CD4-positive, alpha-beta T cell (primary cell): ENCODE results near the gene HSDL1. TPM values are rescaled to one million over a fixed set of nuclear protein-coding genes. Genes with fewer than 3 reads are reported as not detected.

Experiments used
- ATAC-seq: fragments of 200-7000 bp; cut with Tn5 transposase; one replicate; pipeline ENCODE4 v1.10.0; 2022; ENCODE audit warnings: mild to moderate bottlenecking; ENCODE audit not compliant: poor library complexity
- CTCF ChIA-PET: fragments of 350-600 bp; sonication (Branson Sonifier 250); formaldehyde crosslinking; loops from one replicate; lab custom pipeline; 2021; ENCODE audit warnings: antibody characterized with exemption, inconsistent platforms; lab: Charles Lee
- POLR2A ChIA-PET: fragments of 350-600 bp; sonication (Branson Sonifier 250); formaldehyde crosslinking; loops from one replicate; lab custom pipeline; 2021; ENCODE audit warnings: antibody characterized with exemption, inconsistent platforms; lab: Charles Lee
- DNase-seq, 14 experiments: peaks; one replicate each; pipeline ENCODE4 v3.0.0-alpha.2; 2013 to 2020; ENCODE audit warnings: mixed read lengths in 2 of 14
- H3K27ac ChIP-seq, 2 donors: one replicate each; pipeline versions ENCODE4 v1.5.1 to v1.7.0; 2013; ENCODE audit warnings: low read length in 2 of 2, low read depth in 1 of 2, mild to moderate bottlenecking in 1 of 2
- H3K27me3 ChIP-seq, 2 experiments: 1 replicate in 1 of 2; 2 replicates in 1 of 2; pipeline versions ENCODE4 v1.6.1 to v1.7.0; 2013; ENCODE audit warnings: low read length in 2 of 2, control low read depth in 1 of 2, mild to moderate bottlenecking in 1 of 2, moderate library complexity in 1 of 2; ENCODE audit not compliant: insufficient read depth in 2 of 2, control insufficient read depth in 1 of 2
- H3K36me3 ChIP-seq: one replicate; pipeline ENCODE4 v1.6.1; 2013; ENCODE audit warnings: low read length, control low read depth; ENCODE audit not compliant: insufficient read depth
- H3K4me1 ChIP-seq: one replicate; pipeline ENCODE4 v1.6.1; 2013; ENCODE audit warnings: low read length, control low read depth; ENCODE audit not compliant: insufficient read depth
- H3K4me3 ChIP-seq: one replicate; pipeline ENCODE4 v1.5.1; 2013; ENCODE audit warnings: mild to moderate bottlenecking, low read length, moderate library complexity
- H3K9me3 ChIP-seq, 2 experiments: 1 replicate in 1 of 2; 2 replicates in 1 of 2; pipeline versions ENCODE4 v1.6.1 to v1.7.0; 2013; ENCODE audit warnings: low read length in 2 of 2, mild to moderate bottlenecking in 2 of 2, control low read depth in 1 of 2, moderate library complexity in 1 of 2; ENCODE audit not compliant: control insufficient read depth in 1 of 2, insufficient read depth in 1 of 2
- H3K27ac Mint-ChIP-seq: one replicate; pipeline ENCODE4 v1.8.0; 2020; ENCODE audit warnings: mixed read lengths
- H3K27me3 Mint-ChIP-seq: one replicate; pipeline ENCODE4 v1.8.0; 2021; ENCODE audit warnings: mixed read lengths
- H3K36me3 Mint-ChIP-seq: one replicate; pipeline ENCODE4 v1.8.0; 2021; ENCODE audit warnings: low read depth, mixed read lengths
- H3K4me1 Mint-ChIP-seq: one replicate; pipeline ENCODE4 v1.8.0; 2021; ENCODE audit warnings: low read depth, mixed read lengths
- H3K4me3 Mint-ChIP-seq: one replicate; pipeline ENCODE4 v1.8.0; 2020; ENCODE audit warnings: mild to moderate bottlenecking, mixed read lengths
- H3K9me3 Mint-ChIP-seq: one replicate; pipeline ENCODE4 v1.8.0; 2020; ENCODE audit warnings: mixed read lengths
- intact Hi-C, 2 experiments: fragments of 100-400 bp; cut with DNase I in 1 of 2; cut with micrococcal nuclease in 1 of 2; formaldehyde crosslinking; loops; one replicate each; pipeline versions ENCODE4 v1.15.1 to v1.9.0; 2023 to 2025; cut with DNase I, micrococcal nuclease
- total RNA-seq, 174 experiments: library from RNA in 2 of 174; stranded (reverse) in 2 of 174; gene quantifications; one replicate each; pipeline ENCODE4 v1.2.3 and lab custom pipeline; 2021 to 2026
- TF ChIP-seq, protein P1 (sequence below): fragments of 200-600 bp; IDR thresholded peaks from one replicate; pipeline ENCODE4 v1.8.0; 2022; ENCODE audit warnings: antibody characterized with exemption, mild to moderate bottlenecking

HSDL1 gene
- total RNA-seq, 2 experiments from 2014 or later: 9.4 to 12.1 TPM

- CTCF ChIA-PET: no interaction called here
- Mint-ChIP-seq H3K4me3 (no peak overlapping the region), H3K9me3 (no peaks in the 10 kb centered on the region), H3K4me1 (no peaks in the 10 kb centered on the region), H3K27ac (no peak overlapping the region), H3K27me3 (peaks cover 26% of the 10 kb centered on the region), H3K36me3 (no peaks in the 10 kb centered on the region)
- intact Hi-C loops: no loop called here
- Histone ChIP-seq H3K4me1 (no peaks in the 10 kb centered on the region), H3K36me3 (no peaks in the 10 kb centered on the region), H3K4me3 (no peak overlapping the region), H3K27ac (no peak overlapping the region), H3K27me3 (peaks cover 0 to 3% of the 10 kb centered on the region in 2 experiments), H3K9me3 (no peaks in the 10 kb centered on the region)
- POLR2A ChIA-PET: no interaction called here
- ATAC-seq: no peak
- TF ChIP-seq, protein P1, sequence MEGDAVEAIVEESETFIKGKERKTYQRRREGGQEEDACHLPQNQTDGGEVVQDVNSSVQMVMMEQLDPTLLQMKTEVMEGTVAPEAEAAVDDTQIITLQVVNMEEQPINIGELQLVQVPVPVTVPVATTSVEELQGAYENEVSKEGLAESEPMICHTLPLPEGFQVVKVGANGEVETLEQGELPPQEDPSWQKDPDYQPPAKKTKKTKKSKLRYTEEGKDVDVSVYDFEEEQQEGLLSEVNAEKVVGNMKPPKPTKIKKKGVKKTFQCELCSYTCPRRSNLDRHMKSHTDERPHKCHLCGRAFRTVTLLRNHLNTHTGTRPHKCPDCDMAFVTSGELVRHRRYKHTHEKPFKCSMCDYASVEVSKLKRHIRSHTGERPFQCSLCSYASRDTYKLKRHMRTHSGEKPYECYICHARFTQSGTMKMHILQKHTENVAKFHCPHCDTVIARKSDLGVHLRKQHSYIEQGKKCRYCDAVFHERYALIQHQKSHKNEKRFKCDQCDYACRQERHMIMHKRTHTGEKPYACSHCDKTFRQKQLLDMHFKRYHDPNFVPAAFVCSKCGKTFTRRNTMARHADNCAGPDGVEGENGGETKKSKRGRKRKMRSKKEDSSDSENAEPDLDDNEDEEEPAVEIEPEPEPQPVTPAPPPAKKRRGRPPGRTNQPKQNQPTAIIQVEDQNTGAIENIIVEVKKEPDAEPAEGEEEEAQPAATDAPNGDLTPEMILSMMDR: no peak
- no peak for DNase-seq
Observed at GRCh38 chr16:84153660-84154214, 8.8 kb upstream of the HSDL1 start.

DNA sequence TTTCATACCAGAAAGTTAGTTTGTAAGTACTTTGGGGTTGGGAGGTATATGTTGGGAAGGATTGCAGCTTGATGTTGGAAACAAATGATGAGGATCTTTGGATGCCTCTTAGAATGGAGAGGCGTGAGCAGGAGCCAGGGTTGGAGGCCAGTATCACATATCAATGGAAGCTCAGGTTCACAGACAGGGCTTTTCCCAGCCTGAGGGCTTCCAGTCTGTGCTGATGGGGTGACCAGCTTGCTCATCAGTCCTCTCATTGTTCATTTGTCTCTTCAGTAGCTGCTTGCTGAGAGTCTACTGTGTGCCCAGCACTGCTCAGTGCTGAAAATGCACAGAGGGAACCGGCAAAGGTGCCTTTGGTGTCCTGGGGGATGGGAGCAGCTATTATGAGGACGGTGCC lies 5.9 kb upstream of the HSDL1 start:
- Histone ChIP-seq H3K27me3 (peaks cover 0 to 6% of the 10 kb centered on the region in 2 experiments), H3K36me3 (no peaks in the 10 kb centered on the region), H3K4me3 (no peak overlapping the region), H3K9me3 (no peaks in the 10 kb centered on the region), H3K4me1 (no peaks in the 10 kb centered on the region), H3K27ac (no peak overlapping the region)
- ChIA-PET CTCF (no interaction called here), POLR2A (no interaction called here)
- ATAC-seq (no peak), DNase-seq (no peak)
- intact Hi-C loops: no loop called here
- TF ChIP-seq, protein P1: no peak
- Mint-ChIP-seq H3K27ac (no peak overlapping the region), H3K4me1 (no peaks in the 10 kb centered on the region), H3K4me3 (no peak overlapping the region), H3K27me3 (peaks cover 17% of the 10 kb centered on the region), H3K36me3 (no peaks in the 10 kb centered on the region), H3K9me3 (no peaks in the 10 kb centered on the region)

DNA sequence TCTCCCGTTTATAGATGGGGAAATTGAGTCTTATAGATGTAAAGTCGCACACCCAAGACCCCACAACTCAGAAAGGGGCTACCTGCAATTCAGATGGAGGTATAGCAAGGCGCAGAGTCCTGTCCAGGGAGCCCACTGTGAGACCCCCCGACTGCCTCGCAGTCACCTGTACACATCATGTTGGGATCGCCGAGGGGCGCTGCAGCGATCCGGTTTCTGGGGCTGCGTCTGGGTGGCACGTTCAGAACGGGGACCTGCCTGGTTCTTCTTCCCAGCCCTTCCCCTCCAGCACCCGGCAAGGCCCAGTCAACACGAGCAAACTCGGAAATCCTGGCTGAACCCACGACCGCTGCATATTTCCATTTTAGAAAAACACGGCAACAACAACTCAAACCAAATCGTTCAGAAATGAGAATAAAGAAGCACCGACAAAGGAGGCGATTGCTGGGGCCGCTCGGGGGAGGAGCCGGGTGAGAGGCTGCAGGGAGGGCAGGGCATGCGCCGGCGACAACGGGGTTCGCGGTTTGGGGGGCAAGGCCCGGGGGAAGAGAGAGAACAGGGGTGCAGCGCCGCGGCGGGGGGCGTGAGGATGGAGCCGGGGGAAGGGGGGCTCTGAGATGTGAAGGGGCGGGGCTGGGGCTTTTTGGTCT lies 643 bp downstream of the HSDL1 start:
- H3K4me3 Mint-ChIP-seq: peak overlapping the region; percentile 93
- no peaks in the 10 kb centered on the region for H3K27me3 Mint-ChIP-seq
- Histone ChIP-seq H3K4me1 (peaks cover 20% of the 10 kb centered on the region), H3K27me3 (peaks cover 0 to 7% of the 10 kb centered on the region in 2 experiments), H3K9me3 (no peaks in the 10 kb centered on the region), H3K4me3 (peak overlapping the region; percentile 79), H3K27ac (peak overlapping the region in 1 of 2 donors; percentile 59), H3K36me3 (no peaks in the 10 kb centered on the region)
- intact Hi-C loops: loop anchor here (1.0 to 2.0 kb wide), 4 partner anchors 27 to 60 kb away; partner anchors contain the start of gene MBTPS1 (in 1 of the 2)
- CTCF ChIA-PET: interaction anchor here (0.9 to 1.5 kb wide), 5 partner anchors 28 to 56 kb away, joined by 4 to 16 read pairs (median 5); partner anchors contain the start of genes MBTPS1 and TAF1C
- peak; percentile 34 for ATAC-seq
- peaks cover 19% of the 10 kb centered on the region for H3K4me1 Mint-ChIP-seq
- peak in 13 of 14 experiments; percentile 8 to 66 (median 33) for DNase-seq
- POLR2A ChIA-PET: interaction anchor here (0.6 to 3.6 kb wide), 3 partner anchors 28 to 52 kb away, joined by 3 to 38 read pairs (median 3); partner anchors contain the start of gene MBTPS1
- TF ChIP-seq, protein P1: no peak
- H3K9me3 Mint-ChIP-seq: no peaks in the 10 kb centered on the region
- peak overlapping the region; percentile 85 for H3K27ac Mint-ChIP-seq
- H3K36me3 Mint-ChIP-seq: peaks cover 6% of the 10 kb centered on the region
